ENCODE data around the gene LRRK2. TPM values are rescaled to one million over a fixed set of nuclear protein-coding genes. Genes with fewer than 3 reads are reported as not detected.
"Not testable (repeated sequence)": the region's sequence is repeated elsewhere in the genome, so short reads cannot be mapped to it uniquely, and the experiment has no call there.

The LRRK2 gene
- total RNA-seq, 2 donors from 2014 or later: 1.2 to 1.9 TPM

GRCh38 chr12:40209886-40210285, 14.9 kb upstream of the LRRK2 start:
- Histone ChIP-seq H3K9ac (ENCODE audit: extremely low read depth, low read length, poor library complexity, severe bottlenecking) (no peak overlapping the region), H3K36me3 (ENCODE audit: control insufficient read depth, insufficient read depth, low read length) (no peaks in the 10 kb centered on the region), H3K27ac (ENCODE audit: low read depth, low read length) (no peak overlapping the region), H3K9me3 (ENCODE audit: control insufficient read depth, low read length) (peaks cover 18% of the 10 kb centered on the region), H3K27me3 (ENCODE audit: control insufficient read depth, insufficient read depth, low read length, poor library complexity, severe bottlenecking) (no peaks in the 10 kb centered on the region), H3K4me3 (ENCODE audit: low read length) (no peak overlapping the region), H3K4me1 (ENCODE audit: control insufficient read depth, insufficient read depth, low read length) (no peaks in the 10 kb centered on the region)
- no peak for DNase-seq
- H3K36me3 Mint-ChIP-seq (ENCODE audit: low read depth): peaks cover 3% of the 10 kb centered on the region
- H3K9me3 Mint-ChIP-seq: peaks cover 17% of the 10 kb centered on the region
- H3K4me3 Mint-ChIP-seq: no peak overlapping the region
- H3K4me1 Mint-ChIP-seq: no peaks in the 10 kb centered on the region
- TF ChIP-seq CTCF (conservative IDR thresholded peaks at IDR 0.05): no peak
- H3K27me3 Mint-ChIP-seq (ENCODE audit: insufficient read depth): no peaks in the 10 kb centered on the region
- H3K27ac Mint-ChIP-seq: no peak overlapping the region
- WGBS, 2 experiments (ENCODE audit: insufficient coverage in 1 of 2, insufficient read length in 1 of 2): 92 to 100% methylated on average over 1 to 4 of the region's 4 CpGs

- H3K27ac Mint-ChIP-seq; H3K4me3 Mint-ChIP-seq; H3K4me1 ChIP-seq (ENCODE audit: control insufficient read depth, insufficient read depth, low read length); DNase-seq; H3K9ac ChIP-seq (ENCODE audit: extremely low read depth, low read length, poor library complexity, severe bottlenecking); H3K4me3 ChIP-seq (ENCODE audit: low read length); H3K27me3 Mint-ChIP-seq (ENCODE audit: insufficient read depth); H3K27me3 ChIP-seq (ENCODE audit: control insufficient read depth, insufficient read depth, low read length, poor library complexity, severe bottlenecking); H3K36me3 Mint-ChIP-seq (ENCODE audit: low read depth); H3K4me1 Mint-ChIP-seq; H3K27ac ChIP-seq (ENCODE audit: low read depth, low read length); H3K36me3 ChIP-seq (ENCODE audit: control insufficient read depth, insufficient read depth, low read length): not testable (repeated sequence)
- WGBS, 2 experiments (ENCODE audit: insufficient coverage in 1 of 2, insufficient read length in 1 of 2): 91% methylated on average over 1 of the region's 1 CpG; no CpG with 5 or more reads in 1 of the 2 experiments
- H3K9me3 ChIP-seq (ENCODE audit: control insufficient read depth, low read length): peaks cover 18% of the 10 kb centered on the region
- peaks cover 17% of the 10 kb centered on the region for H3K9me3 Mint-ChIP-seq
Measured at GRCh38 chr12:40211186-40211585, 13.6 kb upstream of the LRRK2 start.

GRCh38 chr12:40212566-40212965, 12.2 kb upstream of the LRRK2 start:
- Mint-ChIP-seq H3K27me3 (ENCODE audit: insufficient read depth) (no peaks in the 10 kb centered on the region), H3K4me1 (peaks cover 4% of the 10 kb centered on the region), H3K4me3 (no peak overlapping the region), H3K27ac (no peak overlapping the region), H3K36me3 (ENCODE audit: low read depth) (peaks cover 3% of the 10 kb centered on the region), H3K9me3 (peaks cover 17% of the 10 kb centered on the region)
- TF ChIP-seq CTCF (conservative IDR thresholded peaks at IDR 0.05): no peak
- Histone ChIP-seq H3K36me3 (ENCODE audit: control insufficient read depth, insufficient read depth, low read length) (no peaks in the 10 kb centered on the region), H3K4me3 (ENCODE audit: low read length) (no peak overlapping the region), H3K27me3 (ENCODE audit: control insufficient read depth, insufficient read depth, low read length, poor library complexity, severe bottlenecking) (no peaks in the 10 kb centered on the region), H3K4me1 (ENCODE audit: control insufficient read depth, insufficient read depth, low read length) (no peaks in the 10 kb centered on the region), H3K27ac (ENCODE audit: low read depth, low read length) (no peak overlapping the region), H3K9me3 (ENCODE audit: control insufficient read depth, low read length) (peaks cover 18% of the 10 kb centered on the region), H3K9ac (ENCODE audit: extremely low read depth, low read length, poor library complexity, severe bottlenecking) (no peak overlapping the region)
- WGBS, 2 experiments (ENCODE audit: insufficient coverage in 1 of 2, insufficient read length in 1 of 2): 91 to 100% methylated on average over 1 to 2 of the region's 2 CpGs
- DNase-seq: no peak

GRCh38 chr12:40215982-40216381, 8.8 kb upstream of the LRRK2 start:
- no peak overlapping the region for H3K4me3 Mint-ChIP-seq
- peaks cover 18% of the 10 kb centered on the region for H3K9me3 ChIP-seq (ENCODE audit: control insufficient read depth, low read length)
- no peak overlapping the region for H3K4me3 ChIP-seq (ENCODE audit: low read length)
- 92 to 100% methylated on average over 1 of the region's 1 CpG for WGBS, 2 experiments (ENCODE audit: insufficient coverage in 1 of 2, insufficient read length in 1 of 2)
- H3K27ac Mint-ChIP-seq: no peak overlapping the region
- H3K36me3 Mint-ChIP-seq (ENCODE audit: low read depth): peaks cover 3% of the 10 kb centered on the region
- no peak for TF ChIP-seq CTCF (conservative IDR thresholded peaks at IDR 0.05)
- H3K4me1 ChIP-seq (ENCODE audit: control insufficient read depth, insufficient read depth, low read length): no peaks in the 10 kb centered on the region
- H3K27ac ChIP-seq (ENCODE audit: low read depth, low read length): no peak overlapping the region
- DNase-seq: no peak
- H3K27me3 Mint-ChIP-seq (ENCODE audit: insufficient read depth): no peaks in the 10 kb centered on the region
- H3K4me1 Mint-ChIP-seq: peaks cover 4% of the 10 kb centered on the region
- H3K9me3 Mint-ChIP-seq: peaks cover 17% of the 10 kb centered on the region
- no peak overlapping the region for H3K9ac ChIP-seq (ENCODE audit: extremely low read depth, low read length, poor library complexity, severe bottlenecking)
- no peaks in the 10 kb centered on the region for H3K27me3 ChIP-seq (ENCODE audit: control insufficient read depth, insufficient read depth, low read length, poor library complexity, severe bottlenecking)
- H3K36me3 ChIP-seq (ENCODE audit: control insufficient read depth, insufficient read depth, low read length): no peaks in the 10 kb centered on the region

Data from endodermal cell (in vitro differentiated cells).